Inflammatory macrophage treated with lipopolysaccharide for 4 hours (primary cell): Measurements from ENCODE around the gene SYNE4.
A peak's percentile ranks its signal among the peaks of the same experiment; 100 is the strongest.
"Not testable (repeated sequence)": the region's sequence is repeated elsewhere in the genome, so short reads cannot be mapped to it uniquely, and the experiment has no call there.

Experiments
- DNase-seq: peaks from one replicate; pipeline ENCODE4 v3.0.0-alpha.2; 2020

Gene SYNE4

DNA sequence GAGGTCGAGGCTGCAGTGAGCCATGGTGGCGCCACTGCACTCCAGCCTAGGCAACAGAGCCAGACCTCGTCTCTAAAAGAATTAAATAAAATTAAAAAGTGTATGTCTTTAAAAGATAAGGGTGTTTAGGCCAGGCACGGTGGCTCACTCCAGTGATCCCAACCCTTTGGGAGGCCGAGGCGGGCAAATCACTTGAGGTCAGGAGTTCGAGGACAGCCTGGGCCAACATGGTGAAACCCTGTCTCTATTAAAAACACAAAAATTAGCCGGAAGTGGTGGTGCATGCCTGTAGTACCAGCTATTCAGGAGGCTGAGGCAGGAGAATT, 21.1 kb downstream of the SYNE4 start:
- no peak for DNase-seq

DNA sequence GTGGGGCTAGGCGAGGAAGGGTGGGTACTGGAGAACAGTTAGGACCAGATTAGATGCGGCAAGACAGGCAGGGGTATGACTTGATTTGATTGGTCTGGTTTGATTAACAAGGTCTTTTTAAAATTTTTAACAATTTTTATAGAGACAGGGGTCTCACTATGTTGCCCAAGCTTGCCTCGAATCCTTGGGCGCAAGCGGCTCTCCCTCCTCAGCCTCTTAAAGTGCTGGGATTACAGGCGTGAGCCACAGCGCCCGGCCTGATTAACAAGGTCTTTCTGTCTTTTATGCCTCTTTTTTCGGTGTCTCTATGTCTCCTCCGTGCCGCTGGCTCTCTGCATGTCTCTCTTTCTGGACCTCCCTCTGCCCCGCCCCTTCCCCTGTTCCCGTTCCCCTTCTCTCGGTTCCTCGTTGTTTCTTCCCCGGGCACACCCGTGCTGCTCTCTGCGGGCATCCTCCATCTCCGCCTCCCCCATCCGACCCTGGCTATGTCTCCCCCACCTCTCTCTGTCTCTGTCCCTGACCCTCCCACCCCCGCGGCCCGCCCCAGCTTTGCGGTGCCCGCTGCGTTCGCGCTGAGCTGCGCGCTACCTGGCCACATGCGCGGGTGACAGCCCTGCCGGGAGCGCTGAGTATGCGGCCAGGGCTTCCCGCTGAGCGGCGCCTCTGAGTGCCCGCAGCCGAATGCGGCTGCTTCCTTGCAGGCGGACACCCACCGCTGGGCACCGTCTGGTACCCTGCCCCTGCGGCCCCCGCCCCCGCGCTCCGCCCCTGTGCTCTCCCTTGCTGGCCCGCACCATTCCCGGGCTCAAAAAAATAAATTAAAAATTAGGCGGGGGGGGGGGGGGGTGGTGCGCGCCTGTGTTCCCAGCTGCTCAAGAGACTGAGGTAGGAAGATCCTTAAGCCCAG, 21.7 kb downstream of the SYNE4 start:
- DNase-seq: peak; percentile 54

DNA sequence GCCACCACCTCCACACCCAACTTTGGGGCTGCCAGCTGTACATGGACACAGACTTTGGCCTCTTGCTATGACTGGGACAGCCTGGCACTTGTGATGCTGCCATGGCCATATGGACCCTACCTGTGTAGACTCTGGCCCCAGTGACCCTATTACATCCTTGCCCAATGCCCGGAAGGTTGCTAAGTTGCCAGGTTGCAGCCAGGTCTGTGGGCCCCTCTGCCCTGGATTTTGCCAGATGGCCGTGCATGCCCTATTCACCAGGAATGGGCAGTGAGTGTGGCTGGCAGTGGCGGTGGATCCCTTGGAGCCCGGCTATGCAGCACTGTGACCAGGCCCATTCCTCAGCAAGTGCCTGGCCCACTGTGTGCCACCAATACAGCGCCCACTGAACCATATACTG, 22.5 kb downstream of the SYNE4 start:
- DNase-seq: no peak

DNA sequence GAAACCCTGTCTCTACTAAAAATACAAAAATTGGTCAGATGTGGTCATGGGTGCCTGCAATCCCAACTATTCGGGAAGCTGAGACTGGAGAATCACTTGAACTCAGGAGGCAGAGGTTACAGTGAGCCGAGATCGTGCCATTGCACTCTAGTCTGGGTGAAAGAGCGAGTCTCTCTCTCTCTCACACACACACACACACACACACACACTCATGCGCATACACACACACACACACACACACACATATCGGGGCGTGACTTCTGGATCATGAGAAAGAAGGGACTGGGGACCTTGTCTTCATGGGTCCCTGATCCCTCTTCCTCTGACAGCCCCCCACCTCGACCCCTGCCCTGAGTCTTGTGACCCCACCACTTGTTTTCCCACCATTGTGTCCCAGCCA, 25.4 kb downstream of the SYNE4 start:
- no peak for DNase-seq

DNA sequence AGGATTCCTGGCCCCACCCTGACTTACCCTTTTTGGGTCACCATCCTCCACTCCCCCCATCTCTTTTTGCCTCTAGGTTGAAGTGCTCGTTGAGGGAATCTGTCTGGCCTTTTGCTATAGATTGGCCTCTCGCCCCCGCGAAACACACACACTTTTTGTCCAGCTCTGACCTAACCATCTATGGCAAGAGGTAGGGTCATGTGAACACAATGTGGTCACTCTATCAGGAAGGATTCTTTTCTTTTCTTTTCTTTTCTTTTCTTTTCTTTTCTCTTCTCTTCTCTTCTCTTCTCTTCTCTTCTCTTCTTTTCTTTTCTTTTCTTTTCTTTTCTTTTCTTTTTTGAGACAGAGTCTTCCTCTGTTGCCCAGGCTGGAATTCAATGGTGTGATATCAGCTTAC, 27.6 kb downstream of the SYNE4 start:
- not testable (repeated sequence) for DNase-seq

DNA sequence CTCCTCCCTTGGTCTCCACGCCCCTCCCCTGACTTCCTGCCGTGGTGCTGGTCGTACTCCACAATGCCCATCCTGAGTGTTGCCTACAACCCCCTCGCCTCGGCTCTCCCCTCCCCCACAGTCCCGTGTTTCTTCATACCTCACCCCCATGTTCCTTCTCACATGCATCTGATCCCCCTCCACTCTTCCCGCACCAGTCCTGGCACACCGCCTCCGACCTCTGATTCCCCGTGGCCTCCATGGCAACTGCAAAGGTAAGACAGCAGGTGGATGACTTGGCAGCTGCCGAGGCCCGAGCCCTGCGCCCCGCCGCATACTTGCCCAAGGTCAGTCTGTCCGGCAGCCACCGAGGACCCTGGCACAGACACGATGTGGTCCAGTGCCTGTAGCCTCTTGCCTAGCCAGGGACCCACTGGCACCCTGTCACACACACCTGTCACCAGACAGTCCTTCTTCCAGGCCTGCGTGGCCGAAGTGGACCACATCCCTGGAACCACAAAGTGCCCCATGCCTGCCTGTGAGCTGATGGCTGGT, 29.7 kb downstream of the SYNE4 start:
- DNase-seq: no peak

DNA sequence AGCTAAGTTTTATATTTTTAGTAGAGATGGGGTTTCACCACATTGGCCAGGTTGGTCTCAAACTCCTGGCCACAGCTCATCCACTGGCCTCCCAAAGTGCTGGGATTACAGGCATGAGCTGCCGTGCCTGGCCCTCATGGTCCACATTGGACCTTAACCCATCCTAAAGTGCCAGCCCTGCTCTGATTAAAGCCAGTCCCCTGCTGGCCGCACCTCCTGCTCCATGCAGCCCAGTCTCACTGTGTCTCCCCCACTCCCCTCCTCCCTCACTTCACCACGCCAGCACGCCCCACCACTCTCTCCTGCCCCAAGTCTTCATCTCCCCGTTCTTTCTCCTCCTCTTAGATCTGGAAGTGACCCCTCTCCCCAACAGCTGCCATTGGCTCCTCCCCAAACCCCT, 30.3 kb downstream of the SYNE4 start:
- DNase-seq: no peak

DNA sequence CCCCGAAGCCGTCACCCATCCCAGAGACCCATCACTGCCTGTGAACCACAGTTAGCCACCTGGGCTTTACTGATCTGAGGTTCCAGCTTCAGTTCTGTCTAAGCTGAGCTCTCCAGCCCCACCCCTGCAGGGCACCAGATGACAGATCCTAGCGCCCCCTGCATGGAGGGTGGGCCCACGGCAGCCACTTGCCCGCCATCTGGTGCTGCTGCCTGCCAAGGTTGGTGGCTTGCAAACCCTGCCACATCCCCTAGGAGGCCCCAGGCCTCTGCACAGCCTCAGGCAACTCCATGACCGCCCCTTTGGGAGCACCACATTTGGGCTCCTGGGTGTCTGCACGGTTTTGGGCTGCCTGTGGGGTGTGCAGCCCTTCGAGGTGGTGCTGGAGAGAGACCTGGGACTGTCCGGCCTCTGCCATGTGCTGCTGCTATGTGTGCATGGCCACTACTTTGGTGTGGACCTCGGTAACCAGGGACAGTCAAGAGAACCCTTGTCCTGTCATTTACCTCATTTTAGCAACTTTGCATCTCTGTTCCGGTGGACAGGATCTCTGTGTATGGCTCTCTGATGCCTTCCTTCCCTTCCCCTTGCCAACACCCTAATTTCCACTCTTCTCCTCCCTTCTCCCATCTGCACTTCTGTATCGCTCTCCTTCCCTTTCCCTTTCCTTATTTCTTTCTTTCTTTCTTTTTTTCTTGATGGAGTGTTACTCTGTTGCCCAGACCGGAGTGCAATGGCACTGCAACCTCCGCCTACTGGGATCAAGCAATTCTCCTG, 31.0 kb downstream of the SYNE4 start:
- DNase-seq: peak; percentile 10

DNA sequence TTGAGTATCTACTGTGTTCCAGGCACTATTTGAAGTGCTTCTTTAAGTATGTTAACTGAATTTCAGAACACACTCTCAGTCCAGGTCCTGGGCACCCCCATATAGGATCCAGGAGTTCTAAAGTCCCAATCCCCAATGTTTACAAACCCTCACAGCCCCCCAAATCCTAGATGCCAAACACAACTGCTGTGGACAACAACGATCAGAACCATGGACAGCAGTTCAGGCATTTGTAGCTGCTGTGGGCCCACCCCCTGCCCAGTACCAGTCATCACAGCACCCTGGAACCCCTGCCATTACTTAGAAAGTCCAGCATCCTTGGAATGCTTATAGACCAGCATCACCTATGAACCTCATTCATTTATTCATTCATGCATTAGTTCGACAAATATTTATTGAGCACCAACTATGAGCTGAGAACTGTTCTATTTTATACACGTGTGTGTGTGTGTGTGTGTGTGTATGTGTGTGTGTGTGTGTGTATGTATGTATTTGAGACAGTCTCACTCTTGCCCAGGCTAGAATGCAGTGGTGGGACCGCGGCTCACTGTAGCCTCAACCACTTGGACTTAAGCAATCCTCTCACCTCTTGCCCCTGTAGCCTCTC, 32.9 kb downstream of the SYNE4 start:
- no peak for DNase-seq

DNA sequence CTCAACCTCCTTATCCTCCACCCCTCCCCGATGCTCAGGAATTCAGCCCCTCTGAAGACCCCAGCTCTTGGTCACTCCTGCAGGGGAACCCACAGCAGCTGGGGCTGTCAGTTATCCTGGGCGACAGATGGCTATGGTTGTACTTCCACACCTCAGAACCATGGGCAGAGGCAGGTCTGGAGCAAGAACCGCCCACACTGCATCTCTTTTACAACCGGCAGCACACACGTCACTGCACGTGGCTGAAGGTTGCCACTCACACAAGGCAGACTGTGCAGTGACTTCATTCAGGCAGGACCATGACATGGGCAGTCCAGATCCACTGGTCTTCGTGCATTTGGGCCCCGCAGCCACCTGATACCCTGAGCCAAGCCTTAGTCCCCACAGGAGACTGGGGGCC, 35.1 kb downstream of the SYNE4 start:
- peak; percentile 30 for DNase-seq

DNA sequence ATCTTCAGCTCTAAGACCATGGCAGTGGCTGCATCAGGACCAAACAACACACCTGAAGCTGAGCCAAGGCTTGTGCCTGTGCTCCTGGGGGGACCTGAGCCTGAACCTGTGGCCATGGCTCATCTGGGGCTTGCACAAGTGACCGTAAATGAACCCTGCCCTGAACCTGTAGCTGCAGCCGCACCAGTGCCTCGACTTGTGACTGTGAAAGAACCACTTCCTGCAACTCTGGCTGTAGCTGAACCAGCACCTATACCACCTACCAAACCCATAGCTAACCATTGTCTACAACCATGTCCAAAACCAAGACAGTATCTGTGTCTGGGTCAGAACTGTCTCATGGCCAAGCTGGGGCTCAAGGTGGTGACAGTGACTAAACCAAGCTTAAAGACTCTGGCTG, 41.8 kb downstream of the SYNE4 start:
- no peak for DNase-seq

DNA sequence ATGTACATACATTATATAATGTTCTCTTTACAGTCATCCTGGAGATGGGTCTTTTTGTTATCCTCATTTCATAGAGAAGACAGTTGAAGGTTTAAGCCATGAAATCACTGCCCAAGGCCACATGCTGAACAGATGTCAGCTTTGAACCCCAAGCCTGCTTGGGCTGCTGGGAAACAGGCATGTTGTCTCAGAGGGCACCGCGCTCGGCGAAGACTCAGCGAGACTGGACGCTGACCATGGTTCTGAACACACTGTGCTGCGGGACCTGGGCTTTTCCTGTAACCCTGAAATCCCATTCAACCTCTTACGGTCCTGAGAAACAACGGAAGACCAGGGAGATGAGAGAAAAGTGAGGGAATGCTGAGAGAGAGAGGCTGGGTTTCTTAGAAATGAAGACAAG, 45.1 kb downstream of the SYNE4 start:
- DNase-seq: peak; percentile 37

DNA sequence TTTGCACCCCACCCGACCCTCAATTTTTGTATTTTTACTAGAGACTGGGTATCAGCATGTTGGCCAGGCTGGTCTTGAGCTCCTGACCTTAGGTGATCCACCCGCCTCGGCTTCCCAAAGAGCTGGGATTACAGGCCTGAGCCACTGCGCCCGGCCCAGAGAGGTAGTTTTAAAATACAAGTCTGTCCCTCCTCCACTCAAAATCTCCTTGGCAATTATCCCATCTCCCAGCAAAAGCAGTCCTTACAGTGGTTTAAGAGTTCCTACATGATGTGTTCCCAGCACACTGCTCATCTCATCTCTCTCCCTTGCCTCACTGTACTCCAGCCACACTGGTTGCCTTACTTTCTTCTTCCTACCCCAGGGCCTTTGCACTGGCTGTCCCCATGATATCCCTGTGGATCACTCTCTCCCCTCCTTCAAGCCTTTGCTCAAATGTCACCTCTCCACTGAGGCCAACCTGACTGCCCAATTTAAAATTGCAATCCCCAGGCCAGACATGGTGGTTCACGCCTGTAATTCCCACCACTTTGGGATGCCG, 48.1 kb downstream of the SYNE4 start:
- no peak for DNase-seq

DNA sequence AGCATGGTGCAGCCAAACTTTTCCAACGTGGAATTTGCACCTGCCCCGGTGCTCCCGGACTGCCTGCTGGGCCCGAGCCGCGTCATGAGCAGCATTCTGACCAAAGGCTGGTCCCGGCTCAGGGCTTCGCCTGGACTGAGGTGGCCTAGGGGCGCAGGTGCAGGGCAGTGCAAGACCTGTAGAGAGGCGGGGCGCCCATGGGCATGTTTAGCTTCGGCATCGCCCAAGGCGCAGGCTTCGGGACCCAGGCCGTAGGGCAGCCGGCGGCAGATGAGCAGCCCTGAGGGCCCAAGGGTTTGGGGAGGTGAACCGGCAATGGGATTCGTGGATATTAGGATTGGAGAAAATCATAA, 48.7 kb downstream of the SYNE4 start:
- DNase-seq: no peak

DNA sequence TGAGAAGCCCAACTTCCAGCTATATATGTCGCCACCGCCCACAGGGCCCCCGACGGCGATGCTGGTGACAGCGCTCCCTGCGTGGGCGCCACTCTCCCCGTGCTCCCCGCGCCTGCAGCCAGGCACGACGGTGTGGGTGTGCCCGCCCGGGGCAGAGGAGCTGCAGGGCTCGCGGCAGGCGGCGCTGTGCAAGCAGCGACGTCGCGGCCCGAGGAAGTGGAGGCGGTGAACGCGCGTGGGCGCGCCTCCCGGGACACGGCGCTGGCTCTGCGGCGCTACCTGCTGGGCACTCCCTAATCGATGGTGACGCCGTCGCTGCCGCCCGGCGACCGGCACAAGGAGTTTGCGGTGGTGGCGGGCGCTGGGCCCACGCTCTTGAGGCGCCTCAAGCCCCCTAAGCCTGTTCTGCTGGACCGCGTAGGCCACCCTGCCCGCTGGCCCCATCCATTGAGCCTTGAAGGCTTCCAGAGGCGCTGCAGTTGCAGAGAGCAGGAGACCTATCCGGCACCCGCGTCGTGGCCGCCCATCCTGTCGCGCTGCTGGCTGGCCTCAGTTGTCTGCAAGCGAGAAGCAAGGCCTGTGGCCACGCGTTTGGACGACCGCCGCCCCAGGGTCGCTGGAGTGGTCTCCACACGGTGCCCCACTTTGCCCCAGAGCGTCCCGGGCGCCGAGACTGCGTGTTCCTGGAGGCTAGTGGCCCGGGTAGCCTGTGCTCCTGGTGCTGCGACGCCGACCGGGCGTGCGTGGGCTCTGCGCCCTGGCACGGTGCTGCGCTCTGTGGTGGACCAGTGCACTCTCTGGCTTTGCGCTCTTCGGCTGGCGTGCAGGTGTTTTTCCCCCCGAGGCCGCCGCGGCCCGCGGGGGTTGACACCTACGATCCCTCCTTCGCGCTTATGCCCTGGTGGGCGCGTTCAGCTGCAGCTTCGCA, 49.3 kb downstream of the SYNE4 start:
- DNase-seq: peak; percentile 65

DNA sequence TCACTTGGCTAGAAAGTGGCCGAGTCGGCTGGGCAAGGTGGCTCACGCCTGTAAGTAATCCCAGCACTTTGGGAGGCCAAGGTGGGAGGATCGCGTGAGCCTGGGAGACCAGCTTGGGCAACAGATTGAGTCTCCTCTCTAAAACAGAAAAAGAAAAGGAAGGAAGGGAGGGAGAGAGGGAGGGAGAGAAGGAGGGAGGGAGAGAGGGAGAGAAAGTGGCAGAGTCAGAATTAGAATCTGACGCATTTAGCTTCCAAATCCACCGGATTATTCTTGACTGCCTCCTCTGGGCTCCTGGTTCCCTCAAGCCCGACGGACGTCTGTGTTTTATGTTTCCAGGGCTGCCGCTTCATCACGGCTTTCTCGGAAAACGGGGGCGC, 50.0 kb downstream of the SYNE4 start:
- no peak for DNase-seq

DNA sequence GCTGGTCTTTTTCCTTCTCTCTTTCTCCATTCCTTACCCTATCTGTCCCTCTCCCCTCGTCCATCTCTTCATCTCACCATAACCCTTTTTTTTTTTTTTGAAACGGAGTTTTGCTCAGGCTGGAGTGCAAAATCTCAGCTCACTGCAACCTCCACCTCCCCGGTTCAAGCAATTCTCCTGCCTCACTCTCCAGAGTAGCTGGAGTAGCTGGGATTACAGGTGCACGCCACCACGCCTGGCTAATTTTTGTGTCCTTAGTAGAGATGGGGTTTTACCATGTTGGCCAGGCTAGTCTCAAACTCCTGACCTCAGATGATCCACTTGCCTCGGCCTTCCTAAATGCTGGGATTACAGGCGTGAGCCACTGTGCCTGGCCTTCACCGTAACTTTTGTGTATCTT, 51.2 kb downstream of the SYNE4 start:
- DNase-seq: not testable (repeated sequence)

DNA sequence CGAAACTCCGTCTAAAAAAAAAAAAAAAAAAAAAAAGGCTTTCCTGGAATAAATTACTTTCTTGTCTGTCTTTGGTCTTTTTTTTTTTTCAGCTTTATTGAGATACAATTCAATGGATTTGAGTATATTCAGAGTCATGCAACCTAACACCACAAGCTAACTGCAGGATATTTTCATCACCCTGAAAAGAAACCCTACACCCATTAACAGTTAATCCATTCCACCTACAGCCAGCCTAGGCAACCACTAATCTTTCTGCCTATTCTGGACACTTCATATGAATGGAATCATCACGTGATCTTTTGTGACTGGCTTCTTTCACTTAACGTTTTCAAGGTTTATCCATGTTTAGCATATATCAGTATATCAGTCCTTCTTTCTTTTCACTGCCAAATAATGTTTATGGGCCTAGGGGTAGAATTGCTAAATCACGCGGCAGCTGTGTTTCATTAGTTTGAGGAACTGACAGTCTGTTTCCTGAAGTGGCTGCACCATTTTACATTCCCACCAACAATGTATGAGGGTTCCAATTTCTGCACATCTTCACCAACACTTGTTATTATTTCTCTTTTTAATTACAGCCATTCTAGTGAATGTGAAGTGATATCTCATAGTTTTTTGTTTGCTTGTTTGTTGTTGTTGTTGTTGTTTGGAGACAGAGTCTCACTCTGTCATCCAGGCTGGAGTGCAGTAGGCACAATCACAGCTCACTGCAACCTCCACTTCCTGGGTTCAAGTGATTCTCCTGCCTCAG, 52.6 kb downstream of the SYNE4 start:
- no peak for DNase-seq
